RWPE2 (cell line): ENCODE results near the gene SLCO1B3.
"Not testable (repeated sequence)": the region's sequence is repeated elsewhere in the genome, so short reads cannot be mapped to it uniquely, and the experiment has no call there.

Source experiments
- ATAC-seq: fragments of 200-7000 bp; cut with Tn5 transposase; 3 replicates; pipeline ENCODE4 v1.9.1; 2021; ENCODE audit warnings: low read depth
- DNase-seq: peaks from one replicate; pipeline ENCODE4 v3.0.0-alpha.2; 2020; ENCODE audit warnings: low spot score
- H3K27ac ChIP-seq: fragments of 450-650 bp; 2 replicates; pipeline ENCODE4 v1.5.1; 2017; ENCODE audit warnings: mild to moderate bottlenecking; ENCODE audit not compliant: poor library complexity, severe bottlenecking
- H3K27me3 ChIP-seq: fragments of 250-450 bp; sonication (Bioruptor Pico); 2 replicates; pipeline ENCODE4 v1.5.1; 2021; ENCODE audit warnings: mild to moderate bottlenecking, moderate library complexity; ENCODE audit not compliant: insufficient read depth, poor library complexity, severe bottlenecking
- H3K36me3 ChIP-seq: fragments of 250-450 bp; sonication (Bioruptor Pico); 2 replicates; pipeline ENCODE4 v1.5.1; 2020; ENCODE audit warnings: low read depth, mild to moderate bottlenecking, moderate library complexity
- H3K4me1 ChIP-seq: fragments of 250-450 bp; sonication (Bioruptor Pico); 2 replicates; pipeline ENCODE4 v1.5.1; 2021; ENCODE audit warnings: mild to moderate bottlenecking, moderate library complexity; ENCODE audit not compliant: insufficient read depth, poor library complexity, severe bottlenecking
- H3K4me3 ChIP-seq: fragments of 250-450 bp; sonication (Bioruptor Pico); 2 replicates; pipeline ENCODE4 v1.5.1; 2021; ENCODE audit warnings: mild to moderate bottlenecking, moderate library complexity; ENCODE audit not compliant: severe bottlenecking
- H3K9me3 ChIP-seq: fragments of 250-450 bp; sonication (Bioruptor Pico); 2 replicates; pipeline ENCODE4 v1.5.1; 2021; ENCODE audit warnings: mild to moderate bottlenecking, moderate library complexity; ENCODE audit not compliant: severe bottlenecking
- CTCF ChIP-seq: fragments of 450-650 bp; IDR thresholded peaks from one replicate; pipeline ENCODE4 v1.5.1; 2017; ENCODE audit warnings: mild to moderate bottlenecking, moderate library complexity; ENCODE audit not compliant: poor library complexity, severe bottlenecking

SLCO1B3 gene

GRCh38 chr12:20810487-20810886 lies at the start of gene SLCO1B3:
Gene SLCO1B3, plus strand, starts transcription at chr12:20810705. Its CDS starts 5,034 bp downstream, at chr12:20815739.
- no peaks in the 10 kb centered on the region for H3K27me3 ChIP-seq
- no peak within 1 kb of the TSS for H3K27ac ChIP-seq
- no peaks in the 10 kb centered on the region for H3K36me3 ChIP-seq
- no peaks in the 10 kb centered on the region for H3K4me1 ChIP-seq
- DNase-seq, result no peak
- H3K9me3 ChIP-seq, result no peaks in the 10 kb centered on the region
- no peak for ATAC-seq
- no peak within 1 kb of the TSS for H3K4me3 ChIP-seq
- no peak for TF ChIP-seq CTCF

DNA sequence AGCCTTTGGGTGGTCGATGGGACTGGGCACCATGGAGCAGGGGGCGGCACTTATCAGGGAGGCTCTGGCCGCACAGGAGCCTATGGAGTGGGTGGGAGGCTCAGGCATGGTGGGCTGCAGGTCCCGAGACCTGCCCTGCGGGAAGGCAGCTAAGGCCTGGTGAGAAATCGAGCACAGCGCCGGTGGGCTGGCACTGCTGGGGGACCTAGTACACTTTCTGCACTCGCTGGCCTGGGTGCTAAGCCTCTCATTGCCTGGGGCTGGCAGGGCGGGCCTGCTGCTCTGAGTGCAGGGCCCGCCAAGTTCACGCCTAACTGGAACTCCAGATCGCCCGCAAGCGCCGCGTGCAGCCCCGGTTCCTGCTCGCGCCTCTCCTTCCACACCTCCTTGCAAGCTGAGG lies 33.1 kb upstream of the SLCO1B3 start:
- Histone ChIP-seq H3K9me3 (no peaks in the 10 kb centered on the region), H3K27ac (no peak overlapping the region), H3K4me1 (no peaks in the 10 kb centered on the region), H3K4me3 (no peak overlapping the region), H3K36me3 (no peaks in the 10 kb centered on the region), H3K27me3 (no peaks in the 10 kb centered on the region)
- ATAC-seq (no peak), DNase-seq (no peak)
- TF ChIP-seq CTCF, result no peak

- H3K27me3 ChIP-seq, result no peaks in the 10 kb centered on the region
- DNase-seq, result no peak
- no peak for ATAC-seq
- no peaks in the 10 kb centered on the region for H3K4me1 ChIP-seq
- H3K4me3 ChIP-seq, result no peak overlapping the region
- no peak for TF ChIP-seq CTCF
- no peaks in the 10 kb centered on the region for H3K36me3 ChIP-seq
- H3K27ac ChIP-seq, result no peak overlapping the region
- no peaks in the 10 kb centered on the region for H3K9me3 ChIP-seq
These were observed 31.5 kb upstream of the SLCO1B3 start for GRCh38 chr12:20778969-20779368.

DNA sequence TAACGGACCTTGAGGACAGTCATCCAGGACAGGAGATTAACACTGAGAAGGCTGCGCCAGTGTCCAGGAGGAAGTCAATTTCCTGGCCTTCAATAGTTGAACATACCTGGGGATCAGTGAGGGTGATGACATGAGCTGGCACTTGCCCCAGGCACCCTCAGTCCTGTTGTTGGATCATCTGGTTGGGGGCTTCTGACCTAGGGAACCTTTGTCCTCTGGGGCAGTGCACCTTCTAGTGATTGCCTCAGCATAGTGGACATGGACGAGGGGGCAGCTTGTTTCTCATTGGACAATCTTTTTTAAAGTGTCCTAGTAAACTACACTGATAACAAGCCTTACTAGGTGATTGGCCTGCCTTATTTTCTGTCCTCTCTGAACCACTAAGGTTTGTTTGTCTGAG lies 30.5 kb upstream of the SLCO1B3 start:
- H3K36me3 ChIP-seq, H3K4me1 ChIP-seq, H3K27me3 ChIP-seq, DNase-seq, H3K9me3 ChIP-seq, ATAC-seq, H3K27ac ChIP-seq, H3K4me3 ChIP-seq: not testable (repeated sequence)

DNA sequence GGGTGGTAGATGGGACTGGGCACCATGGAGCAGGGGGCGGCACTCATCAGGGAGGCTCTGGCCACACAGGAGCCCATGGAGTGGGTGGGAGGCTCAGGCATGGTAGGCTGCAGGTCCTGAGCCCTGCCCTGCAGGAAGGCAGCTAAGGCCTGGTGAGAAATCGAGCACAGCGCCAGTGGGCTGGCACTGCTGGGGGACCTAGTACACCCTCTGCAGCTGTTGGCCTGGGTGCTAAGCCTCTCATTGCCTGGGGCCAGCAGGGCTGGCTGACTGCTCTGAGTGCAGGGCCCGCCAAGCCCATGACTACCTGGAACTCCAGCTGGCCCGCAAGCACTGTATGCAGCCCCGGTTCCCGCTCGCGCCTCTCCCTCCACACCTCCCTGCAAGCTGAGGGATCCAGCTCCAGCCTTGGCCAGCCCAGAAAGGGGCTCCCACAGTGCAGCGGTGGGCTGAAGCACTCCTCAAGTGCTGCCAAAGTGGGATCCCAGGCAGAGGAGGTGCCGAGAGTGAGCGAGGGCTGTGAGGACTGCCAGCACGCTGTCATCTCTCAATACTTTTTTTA lies 26.6 kb upstream of the SLCO1B3 start:
- H3K27ac ChIP-seq, H3K4me1 ChIP-seq, DNase-seq, H3K4me3 ChIP-seq, H3K36me3 ChIP-seq, H3K27me3 ChIP-seq, ATAC-seq, H3K9me3 ChIP-seq: not testable (repeated sequence)

- no peak for DNase-seq
- TF ChIP-seq CTCF, result no peak
These were observed 17.5 kb upstream of the SLCO1B3 start for GRCh38 chr12:20792971-20793370.

More at GRCh38 chr12:20792971-20793370, 17.5 kb upstream of the SLCO1B3 start:
- no peaks in the 10 kb centered on the region for H3K36me3 ChIP-seq
- no peak overlapping the region for H3K27ac ChIP-seq
- H3K4me1 ChIP-seq, result no peaks in the 10 kb centered on the region
- H3K9me3 ChIP-seq, result no peaks in the 10 kb centered on the region
- H3K4me3 ChIP-seq, result no peak overlapping the region
- ATAC-seq, result no peak
- H3K27me3 ChIP-seq, result no peaks in the 10 kb centered on the region
